Ascending aorta (tissue), 2 donors: Measurements from ENCODE around the gene AIG1. TPM values are rescaled to one million over a fixed set of nuclear protein-coding genes. Genes with fewer than 3 reads are reported as not detected.

Source experiments
- DNase-seq, 2 donors: peaks; one replicate each; pipeline ENCODE4 v3.0.0-alpha.2; 2019; ENCODE audit warnings: low spot score in 2 of 2
- H3K27ac ChIP-seq, 2 donors: fragments of 200-600 bp; sonication (generic); one replicate each; pipeline ENCODE4 v1.5.1; 2016 to 2017; ENCODE audit warnings: mild to moderate bottlenecking in 1 of 2
- H3K27me3 ChIP-seq: fragments of 200-600 bp; sonication (generic); one replicate; pipeline ENCODE4 v1.5.1; 2017
- H3K36me3 ChIP-seq, 2 donors: fragments of 200-600 bp; sonication (generic); one replicate each; pipeline ENCODE4 v1.5.1; 2016
- H3K4me1 ChIP-seq, 2 donors: fragments of 200-600 bp; sonication (generic); one replicate each; pipeline ENCODE4 v1.5.1; 2016 to 2017; ENCODE audit warnings: mild to moderate bottlenecking in 1 of 2
- H3K4me3 ChIP-seq, 2 donors: fragments of 200-600 bp; sonication (generic); one replicate each; pipeline ENCODE4 v1.5.1; 2016 to 2017; ENCODE audit warnings: mild to moderate bottlenecking in 1 of 2
- H3K9me3 ChIP-seq, 2 donors: fragments of 200-600 bp; sonication (generic); one replicate each; pipeline ENCODE4 v1.5.1; 2016
- intact Hi-C: fragments of 100-400 bp; cut with DNase I; formaldehyde crosslinking; loops from one replicate; pipeline ENCODE4 v1.15.1; 2023
- total RNA-seq: library from RNA; depleted of rRNA; stranded (reverse); fragments of >200 nt; gene quantifications from one replicate; pipeline ENCODE4 v1.1.0, GENCODE V29; 2016
- TF ChIP-seq, protein P1 (sequence below), 3 experiments: fragments of 200-600 bp in 2 of 3; fragments of 450-650 bp in 1 of 3; sonication (generic) in 2 of 3; IDR thresholded peaks; one replicate each; pipeline ENCODE4 v1.5.1; 2016 to 2019; ENCODE audit warnings: antibody characterized with exemption in 3 of 3, mild to moderate bottlenecking in 1 of 3, moderate library complexity in 1 of 3

The AIG1 gene
- total RNA-seq, 1 donor from 2014 or later = 5.3 TPM

DNA sequence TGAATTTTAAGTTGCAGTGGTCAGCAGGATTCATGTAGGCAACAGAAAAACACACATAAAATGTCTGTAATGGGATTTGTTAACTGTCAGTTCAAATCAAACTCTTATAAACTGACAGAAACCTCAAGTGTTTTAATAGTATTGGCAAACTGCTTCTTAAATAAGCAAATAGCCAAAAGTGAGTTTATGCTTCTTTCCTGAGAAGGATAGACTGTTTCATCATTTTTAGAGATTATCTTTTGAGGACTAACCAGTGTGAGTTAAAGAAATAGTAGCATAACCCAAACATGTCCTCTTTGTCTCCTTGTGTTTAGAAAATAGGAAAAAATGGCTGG, 68.0 kb downstream of the AIG1 start:
- Histone ChIP-seq H3K9me3 (peaks cover 6 to 19% of the 10 kb centered on the region in 2 donors), H3K27ac (no peak overlapping the region), H3K4me3 (no peak overlapping the region), H3K27me3 (no peaks in the 10 kb centered on the region), H3K36me3 (peaks cover 0 to 13% of the 10 kb centered on the region in 2 donors), H3K4me1 (no peaks in the 10 kb centered on the region)
- no peak for DNase-seq
- intact Hi-C loops = no loop called here
- TF ChIP-seq, protein P1, sequence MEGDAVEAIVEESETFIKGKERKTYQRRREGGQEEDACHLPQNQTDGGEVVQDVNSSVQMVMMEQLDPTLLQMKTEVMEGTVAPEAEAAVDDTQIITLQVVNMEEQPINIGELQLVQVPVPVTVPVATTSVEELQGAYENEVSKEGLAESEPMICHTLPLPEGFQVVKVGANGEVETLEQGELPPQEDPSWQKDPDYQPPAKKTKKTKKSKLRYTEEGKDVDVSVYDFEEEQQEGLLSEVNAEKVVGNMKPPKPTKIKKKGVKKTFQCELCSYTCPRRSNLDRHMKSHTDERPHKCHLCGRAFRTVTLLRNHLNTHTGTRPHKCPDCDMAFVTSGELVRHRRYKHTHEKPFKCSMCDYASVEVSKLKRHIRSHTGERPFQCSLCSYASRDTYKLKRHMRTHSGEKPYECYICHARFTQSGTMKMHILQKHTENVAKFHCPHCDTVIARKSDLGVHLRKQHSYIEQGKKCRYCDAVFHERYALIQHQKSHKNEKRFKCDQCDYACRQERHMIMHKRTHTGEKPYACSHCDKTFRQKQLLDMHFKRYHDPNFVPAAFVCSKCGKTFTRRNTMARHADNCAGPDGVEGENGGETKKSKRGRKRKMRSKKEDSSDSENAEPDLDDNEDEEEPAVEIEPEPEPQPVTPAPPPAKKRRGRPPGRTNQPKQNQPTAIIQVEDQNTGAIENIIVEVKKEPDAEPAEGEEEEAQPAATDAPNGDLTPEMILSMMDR (IDR thresholded peaks at IDR 0.05) = no peak

DNA sequence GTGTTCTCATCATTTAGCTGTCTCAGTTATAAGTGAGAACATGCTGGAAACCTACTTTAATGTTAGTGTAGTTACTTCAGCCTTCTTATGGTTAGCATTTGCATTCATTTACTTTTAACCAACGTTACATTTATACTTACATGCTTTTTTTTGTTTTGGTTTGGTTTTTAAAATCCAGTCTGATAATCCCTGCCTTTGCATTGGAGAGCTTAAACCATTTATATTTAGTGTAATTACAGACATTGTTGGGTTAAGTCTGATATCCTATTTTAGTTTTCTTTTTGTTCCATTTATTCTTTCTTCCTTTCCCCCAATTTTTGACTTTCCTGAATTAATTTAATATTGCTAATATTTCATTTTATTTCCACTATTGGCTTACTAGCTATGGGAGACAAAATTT, 70.2 kb downstream of the AIG1 start:
- H3K4me3 ChIP-seq = no peak overlapping the region
- peaks cover 3 to 4% of the 10 kb centered on the region in 2 donors for H3K4me1 ChIP-seq
- intact Hi-C loops = loop anchor here (10.0 kb wide), 1 partner anchor 436 kb away; no protein-coding TSS in a partner anchor
- TF ChIP-seq, protein P1 (IDR thresholded peaks at IDR 0.05) = no peak
- no peak for DNase-seq
- no peaks in the 10 kb centered on the region for H3K27me3 ChIP-seq
- H3K27ac ChIP-seq = no peak overlapping the region
- peaks cover 6 to 19% of the 10 kb centered on the region in 2 donors for H3K9me3 ChIP-seq
- H3K36me3 ChIP-seq = peaks cover 0 to 13% of the 10 kb centered on the region in 2 donors

GRCh38 chr6:143135325-143135724, 74.6 kb downstream of the AIG1 start:
- intact Hi-C loops = loop anchor here (1.0 to 10.0 kb wide), 3 partner anchors 75 to 441 kb away; partner anchors contain the start of genes AIG1 and HIVEP2
- TF ChIP-seq, protein P1 (IDR thresholded peaks at IDR 0.05) = no peak

GRCh38 chr6:143135797-143136561, 75.3 kb downstream of the AIG1 start:
- TF ChIP-seq, protein P1 (IDR thresholded peaks at IDR 0.05) = no peak
- intact Hi-C loops = loop anchor here (1.0 to 10.0 kb wide), 4 partner anchors 76 to 441 kb away; partner anchors contain the start of genes AIG1 and HIVEP2
- Histone ChIP-seq H3K4me1 (peaks cover 3 to 14% of the 10 kb centered on the region in 2 donors), H3K9me3 (peaks cover 3 to 9% of the 10 kb centered on the region in 2 donors), H3K36me3 (peaks cover 0 to 9% of the 10 kb centered on the region in 2 donors), H3K27me3 (no peaks in the 10 kb centered on the region), H3K4me3 (peak overlapping the region in 1 of 2 donors; percentile 16), H3K27ac (peak overlapping the region; percentile 41 to 63)
- no peak for DNase-seq

More at GRCh38 chr6:143135325-143135724, 74.6 kb downstream of the AIG1 start:
- DNase-seq = no peak
- Histone ChIP-seq H3K27ac (peak overlapping the region; percentile 41 to 63), H3K4me1 (peaks cover 3 to 14% of the 10 kb centered on the region in 2 donors), H3K27me3 (no peaks in the 10 kb centered on the region), H3K9me3 (peaks cover 6 to 15% of the 10 kb centered on the region in 2 donors), H3K4me3 (peak overlapping the region in 1 of 2 donors; percentile 16), H3K36me3 (peaks cover 0 to 16% of the 10 kb centered on the region in 2 donors)

- peaks cover 0 to 4% of the 10 kb centered on the region in 2 donors for H3K36me3 ChIP-seq
- DNase-seq = no peak
- H3K9me3 ChIP-seq = peaks cover 0 to 2% of the 10 kb centered on the region in 2 donors
- H3K4me1 ChIP-seq = peaks cover 3 to 14% of the 10 kb centered on the region in 2 donors
- intact Hi-C loops = loop anchor here (2.0 to 10.0 kb wide), 3 partner anchors 189 to 442 kb away; partner anchors contain the start of gene HIVEP2
- TF ChIP-seq, protein P1 (IDR thresholded peaks at IDR 0.05) = no peak
- peak overlapping the region; percentile 2 to 41 for H3K27ac ChIP-seq
- H3K4me3 ChIP-seq = no peak overlapping the region
- H3K27me3 ChIP-seq = no peaks in the 10 kb centered on the region
Measured at GRCh38 chr6:143136647-143137046, 76.0 kb downstream of the AIG1 start.
